IMR-90 (cell line): ENCODE data around the gene SAAL1. TPM values are rescaled to one million over a fixed set of nuclear protein-coding genes. Genes with fewer than 3 reads are reported as not detected.

Experiments used
- ATAC-seq: fragments of 200-7000 bp; cut with Tn5 transposase; 2 replicates; pipeline ENCODE4 v1.9.1; 2020; ENCODE audit warnings: low read depth, mild to moderate bottlenecking, moderate library complexity
- BruUV-seq: library from RNA; stranded (reverse); fragments of 400-500 nt; replicated peaks from 2 replicates; lab custom pipeline; 2021; lab: Mats Ljungman, UMichigan
- CTCF ChIA-PET: fragments of 300-600 bp; formaldehyde crosslinking; extraction: SDS; loops from one replicate; lab custom pipeline; 2021; ENCODE audit warnings: antibody characterized with exemption; lab: Yijun Ruan, JAX
- POLR2A ChIA-PET: fragments of 300-600 bp; sonication (Branson Sonifier 250); formaldehyde crosslinking; loops from one replicate; lab custom pipeline; 2022; ENCODE audit warnings: antibody characterized with exemption; ENCODE audit not compliant: unreplicated experiment; lab: Charles Lee
- DNase-seq: peaks from one replicate; pipeline ENCODE4 v3.0.0; 2013
- H2AFZ ChIP-seq: replicated peaks from 2 replicates; pipeline ENCODE3; 2013; ENCODE audit warnings: low read length, mild to moderate bottlenecking; ENCODE audit not compliant: poor library complexity
- H2AK5ac ChIP-seq: 2 replicates; pipeline ENCODE4 v1.6.1; 2013; ENCODE audit warnings: low read depth, low read length, inconsistent platforms
- H2AK9ac ChIP-seq: replicated peaks from 2 replicates; pipeline ENCODE3; 2013; ENCODE audit warnings: mild to moderate bottlenecking, low read depth, low read length, moderate library complexity; ENCODE audit not compliant: poor library complexity
- H2BK120ac ChIP-seq: 2 replicates; pipeline ENCODE4 v1.6.1; 2013; ENCODE audit warnings: low read depth, low read length, inconsistent platforms
- H2BK15ac ChIP-seq: 3 replicates; pipeline ENCODE4 v1.6.1; 2013; ENCODE audit warnings: low read depth, low read length, inconsistent platforms
- H2BK20ac ChIP-seq: 2 replicates; pipeline ENCODE4 v1.6.1; 2013; ENCODE audit warnings: low read depth, mild to moderate bottlenecking, inconsistent platforms, low read length, moderate library complexity
- H2BK5ac ChIP-seq: 2 replicates; pipeline ENCODE4 v1.6.1; 2013; ENCODE audit warnings: mild to moderate bottlenecking, low read depth, low read length, inconsistent platforms; ENCODE audit not compliant: poor library complexity, severe bottlenecking
- H3K14ac ChIP-seq: replicated peaks from 2 replicates; pipeline ENCODE4 v1.6.1; 2013; ENCODE audit warnings: low read depth, low read length, inconsistent platforms
- H3K18ac ChIP-seq: 2 replicates; pipeline ENCODE4 v1.6.1; 2013; ENCODE audit warnings: low read depth, low read length, control low read depth
- H3K23ac ChIP-seq: 2 replicates; pipeline ENCODE4 v1.6.1; 2013; ENCODE audit warnings: low read depth, low read length, inconsistent platforms
- H3K27ac ChIP-seq: 2 replicates; pipeline ENCODE4 v1.5.1; 2013; ENCODE audit warnings: mild to moderate bottlenecking, control low read depth, low read length; ENCODE audit not compliant: insufficient read depth
- H3K27me3 ChIP-seq: 2 replicates; pipeline ENCODE4 v1.6.1; 2013; ENCODE audit warnings: low read length; ENCODE audit not compliant: control insufficient read depth, insufficient read depth
- H3K36me3 ChIP-seq: 2 replicates; pipeline ENCODE4 v1.6.1; 2013; ENCODE audit warnings: low read length, mixed read lengths; ENCODE audit not compliant: control insufficient read depth, insufficient read depth
- H3K4ac ChIP-seq: 2 replicates; pipeline ENCODE4 v1.6.1; 2013; ENCODE audit warnings: low read depth, low read length, inconsistent platforms
- H3K4me1 ChIP-seq: 2 replicates; pipeline ENCODE4 v1.6.1; 2013; ENCODE audit warnings: low read length, mixed read lengths; ENCODE audit not compliant: control insufficient read depth, insufficient read depth
- H3K4me2 ChIP-seq: 2 replicates; pipeline ENCODE4 v1.6.1; 2013; ENCODE audit warnings: low read depth, mild to moderate bottlenecking, control low read depth, low read length, moderate library complexity
- H3K4me3 ChIP-seq: 2 replicates; pipeline ENCODE4 v1.5.1; 2013; ENCODE audit warnings: low read depth, mild to moderate bottlenecking, control low read depth, low read length, moderate library complexity; ENCODE audit not compliant: insufficient read depth
- H3K56ac ChIP-seq: 2 replicates; pipeline ENCODE4 v1.6.1; 2013; ENCODE audit warnings: low read length, inconsistent platforms; ENCODE audit not compliant: insufficient read depth; ENCODE audit errors: extremely low read depth
- H3K79me1 ChIP-seq, 2 experiments: 2 replicates each; pipeline ENCODE4 v1.6.1; 2013; ENCODE audit warnings: low read length in 2 of 2, inconsistent platforms in 1 of 2, low read depth in 1 of 2
- H3K9ac ChIP-seq: 2 replicates; pipeline ENCODE4 v1.6.1; 2013; ENCODE audit warnings: low read depth, low read length, control low read depth
- H3K9me1 ChIP-seq: 2 replicates; pipeline ENCODE4 v1.6.1; 2013; ENCODE audit warnings: low read length, inconsistent platforms; ENCODE audit not compliant: insufficient read depth
- H3K9me3 ChIP-seq: 2 replicates; pipeline ENCODE4 v1.6.1; 2013; ENCODE audit warnings: low read length; ENCODE audit not compliant: control insufficient read depth, insufficient read depth
- H4K20me1 ChIP-seq: 2 replicates; pipeline ENCODE4 v1.6.1; 2013; ENCODE audit warnings: low read length, inconsistent platforms; ENCODE audit not compliant: insufficient read depth
- H4K5ac ChIP-seq: 2 replicates; pipeline ENCODE4 v1.6.1; 2013; ENCODE audit warnings: mild to moderate bottlenecking, low read depth, low read length, control low read depth
- H4K8ac ChIP-seq, 2 experiments: 2 replicates each; pipeline ENCODE4 v1.6.1; 2013; ENCODE audit warnings: low read depth in 2 of 2, low read length in 2 of 2, control low read depth in 1 of 2, inconsistent platforms in 1 of 2
- H4K91ac ChIP-seq: 2 replicates; pipeline ENCODE4 v1.6.1; 2013; ENCODE audit warnings: low read depth, low read length, inconsistent platforms; ENCODE audit not compliant: insufficient read depth
- MAZ ChIP-seq: IDR thresholded peaks from 2 replicates; pipeline ENCODE4 v1.6.1; 2012; ENCODE audit warnings: low read depth, mild to moderate bottlenecking, low read length, improper control_type of control experiment, moderate library complexity, borderline replicate concordance
- MXI1 ChIP-seq: IDR thresholded peaks from 2 replicates; pipeline ENCODE4 v1.6.1; 2012; ENCODE audit warnings: low read depth, mild to moderate bottlenecking, low read length, moderate library complexity, borderline replicate concordance
- NFE2L2 ChIP-seq: fragments of 150-350 bp; IDR thresholded peaks from 2 replicates; pipeline ENCODE4 v1.6.1; 2016; ENCODE audit warnings: low read depth, mild to moderate bottlenecking, low read length
- POLR2A ChIP-seq: IDR thresholded peaks from 2 replicates; pipeline ENCODE4 v1.6.1; 2012; ENCODE audit warnings: mild to moderate bottlenecking, low read depth, low read length
- RFX5 ChIP-seq: IDR thresholded peaks from 2 replicates; pipeline ENCODE4 v1.8.0; 2012; ENCODE audit warnings: low read depth, mild to moderate bottlenecking, low read length, moderate library complexity
- SMC3 ChIP-seq: fragments of 150-350 bp; IDR thresholded peaks from 2 replicates; pipeline ENCODE4 v1.6.1; 2016; ENCODE audit warnings: low read depth, mild to moderate bottlenecking, antibody characterized with exemption, low read length, moderate library complexity
- WGBS, 2 experiments: methylation state at CpG; one replicate each; pipeline versions ENCODE4 v1.1.5 to v1.1.7; 2013; ENCODE audit warnings: missing lambda C conversion rate in 2 of 2; ENCODE audit not compliant: insufficient read length in 1 of 2; ENCODE audit errors: extremely low coverage in 2 of 2; 5-methylcytosine and 5-hydroxymethylcytosine counted together
- dilution Hi-C: fragments of 300-500 bp; cut with HindIII; formaldehyde crosslinking; loops from one replicate; pipeline ENCODE4 v1.14.3; 2018; ENCODE audit warnings: low sequenced_read_pairs; ENCODE audit not compliant: unreplicated experiment
- in situ Hi-C: fragments of 300-500 bp; cut with MboI; formaldehyde crosslinking; loops from 3 replicates; pipeline ENCODE4 v1.14.3; 2019; ENCODE audit warnings: low sequenced_read_pairs, inconsistent platforms, mixed read lengths
- intact Hi-C: fragments of 100-400 bp; cut with micrococcal nuclease; formaldehyde crosslinking; loops from 2 replicates; pipeline ENCODE4 v1.10.0; 2022
- polyA plus RNA-seq, 3 experiments: library from polyadenylated mRNA; depleted of rRNA; stranded (reverse); fragments of >200 nt; gene quantifications; 2 replicates each; pipeline ENCODE4 v1.2.3, GENCODE V29; 2012; ENCODE audit warnings: low replicate concordance in 1 of 3
- total RNA-seq: library from RNA; depleted of rRNA; stranded (reverse); fragments of >200 nt; gene quantifications from 2 replicates; pipeline ENCODE4 v1.2.3, GENCODE V29; 2012
- TF ChIP-seq, protein P1 (sequence below): fragments of 150-350 bp; IDR thresholded peaks from 2 replicates; pipeline ENCODE4 v1.6.1; 2016; ENCODE audit warnings: low read depth, mild to moderate bottlenecking, low read length, moderate library complexity, borderline replicate concordance
- TF ChIP-seq, protein P2 (sequence below): fragments of 150-350 bp; IDR thresholded peaks from 2 replicates; pipeline ENCODE4 v1.6.1; 2017; ENCODE audit warnings: mild to moderate bottlenecking, antibody characterized with exemption, low read length, low read depth
- TF ChIP-seq, protein P3 (sequence below): conservative IDR thresholded peaks from 2 replicates; pipeline ENCODE4 v1.5.1; 2012; ENCODE audit warnings: mild to moderate bottlenecking, low read depth, low read length, improper control_type of control experiment

The SAAL1 gene
- total and polyA plus RNA-seq, 2 of the 4 experiments (the other 2 are of a cell fraction), result 12.5 to 12.8 TPM

DNA sequence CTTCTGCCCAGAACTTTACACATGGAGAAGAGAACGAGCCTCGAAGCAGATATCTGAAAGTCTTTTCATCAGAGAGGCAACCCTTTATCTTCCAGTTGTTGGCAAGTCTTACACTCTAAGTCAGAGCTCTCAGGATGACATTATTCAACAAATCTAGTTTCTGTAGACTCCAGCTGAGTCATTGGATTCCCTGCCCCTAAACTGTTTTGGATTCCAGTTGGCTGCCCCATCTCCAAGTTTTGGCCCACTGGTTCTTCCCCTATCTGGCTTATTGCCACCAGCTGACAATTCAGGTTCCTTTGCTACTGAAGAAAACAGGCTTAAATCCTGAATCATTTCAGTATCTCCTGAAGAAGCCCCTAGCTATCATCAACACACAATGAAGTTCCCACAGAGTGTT lies 14.2 kb downstream of the SAAL1 start:
- H3K4me1 ChIP-seq, result no peaks in the 10 kb centered on the region
- peaks cover 4% of the 10 kb centered on the region; the same call in 1 of the 2 replicates for H3K9me1 ChIP-seq
- H3K9me3 ChIP-seq, result no peaks in the 10 kb centered on the region
- ChIA-PET CTCF (no interaction called here), POLR2A (no interaction called here)
- no peak overlapping the region for H3K56ac ChIP-seq
- TF ChIP-seq POLR2A (no peak), MAZ (no peak), SMC3 (no peak), NFE2L2 (no peak), RFX5 (no peak), MXI1 (no peak)
- TF ChIP-seq, protein P1, sequence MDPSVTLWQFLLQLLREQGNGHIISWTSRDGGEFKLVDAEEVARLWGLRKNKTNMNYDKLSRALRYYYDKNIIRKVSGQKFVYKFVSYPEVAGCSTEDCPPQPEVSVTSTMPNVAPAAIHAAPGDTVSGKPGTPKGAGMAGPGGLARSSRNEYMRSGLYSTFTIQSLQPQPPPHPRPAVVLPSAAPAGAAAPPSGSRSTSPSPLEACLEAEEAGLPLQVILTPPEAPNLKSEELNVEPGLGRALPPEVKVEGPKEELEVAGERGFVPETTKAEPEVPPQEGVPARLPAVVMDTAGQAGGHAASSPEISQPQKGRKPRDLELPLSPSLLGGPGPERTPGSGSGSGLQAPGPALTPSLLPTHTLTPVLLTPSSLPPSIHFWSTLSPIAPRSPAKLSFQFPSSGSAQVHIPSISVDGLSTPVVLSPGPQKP, result no peak
- TF ChIP-seq, protein P2, sequence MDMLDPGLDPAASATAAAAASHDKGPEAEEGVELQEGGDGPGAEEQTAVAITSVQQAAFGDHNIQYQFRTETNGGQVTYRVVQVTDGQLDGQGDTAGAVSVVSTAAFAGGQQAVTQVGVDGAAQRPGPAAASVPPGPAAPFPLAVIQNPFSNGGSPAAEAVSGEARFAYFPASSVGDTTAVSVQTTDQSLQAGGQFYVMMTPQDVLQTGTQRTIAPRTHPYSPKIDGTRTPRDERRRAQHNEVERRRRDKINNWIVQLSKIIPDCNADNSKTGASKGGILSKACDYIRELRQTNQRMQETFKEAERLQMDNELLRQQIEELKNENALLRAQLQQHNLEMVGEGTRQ, result no peak
- TF ChIP-seq, protein P3, sequence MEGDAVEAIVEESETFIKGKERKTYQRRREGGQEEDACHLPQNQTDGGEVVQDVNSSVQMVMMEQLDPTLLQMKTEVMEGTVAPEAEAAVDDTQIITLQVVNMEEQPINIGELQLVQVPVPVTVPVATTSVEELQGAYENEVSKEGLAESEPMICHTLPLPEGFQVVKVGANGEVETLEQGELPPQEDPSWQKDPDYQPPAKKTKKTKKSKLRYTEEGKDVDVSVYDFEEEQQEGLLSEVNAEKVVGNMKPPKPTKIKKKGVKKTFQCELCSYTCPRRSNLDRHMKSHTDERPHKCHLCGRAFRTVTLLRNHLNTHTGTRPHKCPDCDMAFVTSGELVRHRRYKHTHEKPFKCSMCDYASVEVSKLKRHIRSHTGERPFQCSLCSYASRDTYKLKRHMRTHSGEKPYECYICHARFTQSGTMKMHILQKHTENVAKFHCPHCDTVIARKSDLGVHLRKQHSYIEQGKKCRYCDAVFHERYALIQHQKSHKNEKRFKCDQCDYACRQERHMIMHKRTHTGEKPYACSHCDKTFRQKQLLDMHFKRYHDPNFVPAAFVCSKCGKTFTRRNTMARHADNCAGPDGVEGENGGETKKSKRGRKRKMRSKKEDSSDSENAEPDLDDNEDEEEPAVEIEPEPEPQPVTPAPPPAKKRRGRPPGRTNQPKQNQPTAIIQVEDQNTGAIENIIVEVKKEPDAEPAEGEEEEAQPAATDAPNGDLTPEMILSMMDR, result no peak
- H3K27ac ChIP-seq, result no peak overlapping the region
- no peaks in the 10 kb centered on the region; a peak in 1 of 4 replicates for H3K79me1 ChIP-seq
- no peak overlapping the region for H2BK120ac ChIP-seq
- in situ Hi-C loops (no loop called here), dilution Hi-C loops (no loop called here), intact Hi-C loops (no loop called here)
- no peak overlapping the region for H2AFZ ChIP-seq
- peaks cover 33% of the 10 kb centered on the region for H3K36me3 ChIP-seq
- ATAC-seq, result peak; percentile 70
- no peak overlapping the region for H2BK5ac ChIP-seq
- no peak overlapping the region for H3K4ac ChIP-seq
- H3K14ac ChIP-seq, result no peak overlapping the region
- no peak overlapping the region for H4K5ac ChIP-seq
- H2BK15ac ChIP-seq, result no peak overlapping the region
- H3K27me3 ChIP-seq, result no peaks in the 10 kb centered on the region
- peak; percentile 51 for DNase-seq
- H2AK5ac ChIP-seq, result no peak overlapping the region
- H2BK20ac ChIP-seq, result no peak overlapping the region
- H4K91ac ChIP-seq, result no peak overlapping the region
- H3K23ac ChIP-seq, result no peak overlapping the region
- no peaks in the 10 kb centered on the region for H4K20me1 ChIP-seq
- H3K4me3 ChIP-seq, result no peak overlapping the region
- no peak overlapping the region for H3K9ac ChIP-seq
- no peak overlapping the region for H2AK9ac ChIP-seq
- WGBS, 2 experiments, result no CpG with 5 or more reads among the region's 2 CpGs
- BruUV-seq, result no TSS peak
- H3K18ac ChIP-seq, result no peak overlapping the region
- no peak overlapping the region for H4K8ac ChIP-seq
- H3K4me2 ChIP-seq, result no peak overlapping the region
